HG03439 (cell line): ENCODE data around the gene ANKS6.

Experiments used
- ATAC-seq: cut with Tn5 transposase; IDR thresholded peaks from one replicate; pipeline ENCODE4 v1.9.1; 2021; ENCODE audit warnings: mild to moderate bottlenecking, moderate library complexity; ENCODE audit not compliant: unreplicated experiment

ANKS6 gene

DNA sequence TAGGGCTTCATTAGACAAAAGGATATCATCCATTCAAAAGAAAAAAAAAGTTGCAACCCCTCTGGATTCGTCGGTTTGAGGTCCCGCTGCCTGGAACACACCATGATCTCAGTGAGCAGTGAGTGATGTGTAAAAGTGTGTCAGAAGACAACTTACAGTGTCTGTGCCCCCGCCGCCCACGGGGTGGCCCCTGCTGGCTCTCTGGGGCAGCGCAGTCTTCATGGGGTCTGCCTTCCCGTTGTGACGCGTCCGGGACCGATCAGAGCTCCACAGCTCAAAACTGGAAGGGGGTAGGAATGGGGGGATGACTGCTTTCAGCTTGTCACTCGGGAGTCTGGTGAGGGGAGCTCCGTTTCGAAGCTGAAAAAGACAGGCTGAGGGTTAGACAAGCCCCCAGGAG is 22.6 kb downstream of the ANKS6 start:
- no peak for ATAC-seq

DNA sequence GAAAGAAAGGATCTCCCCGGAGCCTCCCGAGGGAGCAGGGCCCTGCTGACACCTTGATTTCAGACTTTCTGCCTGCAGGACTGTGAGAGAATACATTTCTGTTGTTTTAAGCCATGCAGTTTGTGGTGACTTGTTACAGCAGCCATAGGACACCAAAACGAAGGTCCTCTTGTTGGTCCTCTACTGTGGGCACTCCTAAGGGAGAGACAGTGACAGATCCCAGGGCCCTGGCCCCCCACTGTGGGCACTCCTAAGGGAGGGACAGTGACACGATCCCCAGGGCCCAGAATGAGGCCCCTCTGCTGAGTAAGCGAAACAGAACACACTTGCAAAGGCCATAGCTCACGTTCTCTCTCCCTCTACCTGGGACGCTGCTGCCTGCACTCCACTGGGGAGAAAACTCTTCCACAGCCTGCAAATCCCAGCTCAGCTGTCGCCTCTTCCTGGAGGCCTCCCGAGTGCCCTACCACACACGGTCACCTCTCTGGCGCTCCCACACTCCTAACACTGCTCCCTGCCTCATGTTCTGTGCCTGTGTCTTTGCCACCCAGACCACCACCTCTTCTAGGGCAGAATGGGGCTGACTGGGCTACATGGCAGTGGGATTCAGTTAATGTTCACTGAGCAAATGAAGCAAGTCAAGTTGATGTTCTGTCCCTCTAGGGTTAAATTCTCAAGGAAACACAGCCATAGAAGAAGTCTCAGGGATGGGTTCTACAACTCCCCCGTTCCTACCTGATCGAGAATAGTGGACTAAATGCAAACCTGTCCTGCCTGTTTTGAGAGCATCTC is 23.8 kb downstream of the ANKS6 start:
- ATAC-seq, result no peak

DNA sequence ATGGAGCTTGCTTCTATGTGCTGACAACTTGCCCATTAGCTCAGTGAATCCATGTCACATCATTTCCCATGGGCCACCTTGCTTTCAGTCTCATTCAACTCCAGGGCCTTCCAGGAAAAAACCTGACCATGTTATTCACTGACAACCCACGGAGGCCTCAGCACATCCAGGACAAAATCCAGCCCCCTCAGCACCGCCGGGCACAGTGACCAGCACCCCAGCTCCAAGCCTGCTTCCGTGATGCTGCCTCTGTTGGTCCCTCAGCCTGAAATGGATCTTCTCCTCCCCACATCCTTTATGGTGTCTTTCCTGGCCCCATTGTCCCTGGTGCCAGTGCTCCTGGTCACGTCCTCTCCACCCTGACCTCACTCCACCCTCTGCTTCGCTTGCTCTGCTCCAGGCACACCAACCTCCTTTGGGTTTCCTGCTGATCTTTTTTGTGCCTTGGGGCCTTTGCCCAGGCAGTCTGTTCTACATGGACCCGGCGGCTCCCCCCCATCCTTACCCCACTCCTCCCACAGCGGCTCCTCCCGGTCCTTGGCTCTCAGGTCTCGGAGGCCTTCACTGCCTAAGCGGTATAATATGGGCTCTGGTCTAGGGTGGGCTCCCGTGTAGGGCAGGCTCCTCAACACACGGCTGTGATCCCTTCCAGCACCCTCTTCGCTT is 25.0 kb downstream of the ANKS6 start:
- ATAC-seq, result no peak

DNA sequence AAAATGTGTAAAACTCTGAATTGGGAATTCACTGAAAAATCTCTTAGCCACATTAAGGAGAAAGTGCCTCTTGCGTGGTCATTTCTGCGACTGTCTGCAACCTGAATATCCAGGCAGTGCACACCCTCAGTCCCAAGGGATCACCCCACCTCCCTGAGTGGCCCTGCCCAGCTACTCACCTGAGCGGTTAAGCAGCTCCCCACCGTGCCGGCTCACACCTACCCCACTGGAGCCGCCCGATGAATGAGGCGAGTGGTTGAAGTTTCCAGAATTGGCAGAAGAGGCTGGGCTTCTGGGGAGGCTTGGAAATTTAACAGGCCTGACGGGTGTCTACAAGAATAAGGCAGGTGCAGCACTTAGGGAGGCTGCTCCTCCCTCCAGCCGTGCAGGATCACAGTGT is 25.6 kb downstream of the ANKS6 start:
- no peak for ATAC-seq

DNA sequence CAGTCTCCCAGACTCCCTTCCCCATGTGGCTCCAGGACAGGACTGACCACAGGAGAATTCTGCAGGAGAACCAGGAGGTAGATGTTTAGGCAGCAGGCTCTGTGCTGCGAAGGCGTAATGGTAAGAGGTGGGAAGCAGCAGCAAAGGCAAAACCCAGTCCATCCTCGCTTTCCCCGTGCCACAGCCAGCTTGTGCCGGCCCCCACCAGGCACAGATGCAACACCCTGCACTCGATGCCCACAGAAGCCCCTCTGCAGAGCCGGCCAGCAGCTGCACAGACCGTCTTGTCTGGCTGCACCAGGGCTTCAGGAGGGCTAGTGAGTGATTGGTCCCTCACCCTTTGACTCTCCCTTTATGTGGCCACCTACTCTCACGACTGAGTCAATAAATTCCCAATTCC is 28.0 kb downstream of the ANKS6 start:
- ATAC-seq, result no peak

DNA sequence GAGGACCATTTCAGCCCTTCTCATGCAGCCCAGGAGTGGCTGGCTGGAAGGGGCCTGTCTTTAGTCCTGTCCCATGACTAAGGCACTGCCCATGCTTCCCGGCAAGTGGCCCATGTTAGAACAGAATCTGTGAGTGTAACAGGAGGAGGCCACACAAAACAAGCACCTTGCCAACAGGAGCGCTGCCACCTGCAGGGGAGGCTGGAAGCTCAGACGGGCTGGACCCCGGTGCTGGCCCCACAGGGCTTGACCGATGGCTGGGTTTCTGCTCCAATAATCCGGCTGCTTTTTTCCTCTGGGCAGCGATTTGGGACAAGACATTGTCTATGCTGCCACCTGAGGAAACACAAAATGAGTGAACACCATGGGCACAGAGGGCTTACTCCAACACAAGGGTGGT is 28.4 kb downstream of the ANKS6 start:
- ATAC-seq, result no peak

DNA sequence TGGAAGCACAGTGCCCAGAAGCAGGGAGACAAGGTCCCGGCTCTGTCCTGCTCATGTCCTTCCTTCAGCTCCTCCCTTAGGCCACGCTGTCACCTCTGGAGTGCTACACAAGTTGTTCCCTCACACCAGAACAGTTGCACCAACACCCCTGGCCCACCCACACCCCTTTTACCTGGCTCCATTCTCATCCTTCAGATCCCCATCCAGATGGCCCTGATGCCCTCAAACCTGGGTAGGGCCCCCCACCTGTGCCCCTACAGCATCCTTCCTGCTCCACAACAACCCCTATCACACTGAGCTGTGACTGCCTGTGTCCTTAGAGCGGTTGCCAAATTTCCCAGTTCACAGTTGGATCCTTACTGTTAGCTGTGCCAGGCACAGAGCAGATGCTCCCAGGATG is 29.2 kb downstream of the ANKS6 start:
- no peak for ATAC-seq

DNA sequence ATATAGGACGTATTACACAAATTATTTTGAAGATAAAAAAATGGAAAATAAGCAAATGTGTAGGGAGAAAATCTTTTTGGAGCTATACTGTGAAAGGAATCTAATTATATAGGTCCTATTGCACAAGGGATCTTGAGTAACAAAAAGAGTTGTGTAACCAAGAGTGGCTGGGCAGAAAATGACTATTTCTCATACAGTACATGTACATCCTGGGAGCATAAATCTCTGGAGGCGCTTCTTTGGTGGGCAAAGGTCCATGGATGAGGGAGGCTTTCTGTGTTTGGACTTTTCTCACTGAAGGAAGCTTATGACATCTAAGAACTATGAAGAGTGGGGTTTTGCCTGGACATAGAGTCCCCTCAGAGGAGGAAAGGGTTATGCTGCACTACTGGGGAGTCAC is 29.8 kb downstream of the ANKS6 start:
- no peak for ATAC-seq

DNA sequence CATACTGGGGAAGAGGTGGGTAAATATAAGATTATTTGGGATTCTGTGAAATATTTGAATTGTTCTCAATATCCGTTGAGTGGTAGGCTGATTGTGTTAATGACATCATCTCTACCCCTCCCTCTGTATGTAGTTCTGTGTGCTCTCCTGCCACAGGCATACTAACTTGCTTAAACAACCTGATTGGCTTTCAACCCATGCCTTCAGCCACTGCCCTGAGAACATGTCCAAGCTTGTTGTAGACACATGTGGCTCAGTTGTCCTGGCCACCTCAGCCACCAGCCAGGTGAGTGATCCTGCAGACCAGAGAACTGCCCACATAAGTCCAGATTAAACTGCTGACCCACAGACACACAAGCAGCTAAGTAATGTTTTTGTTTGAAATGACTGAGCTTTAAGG is 31.1 kb downstream of the ANKS6 start:
- ATAC-seq, result no peak

DNA sequence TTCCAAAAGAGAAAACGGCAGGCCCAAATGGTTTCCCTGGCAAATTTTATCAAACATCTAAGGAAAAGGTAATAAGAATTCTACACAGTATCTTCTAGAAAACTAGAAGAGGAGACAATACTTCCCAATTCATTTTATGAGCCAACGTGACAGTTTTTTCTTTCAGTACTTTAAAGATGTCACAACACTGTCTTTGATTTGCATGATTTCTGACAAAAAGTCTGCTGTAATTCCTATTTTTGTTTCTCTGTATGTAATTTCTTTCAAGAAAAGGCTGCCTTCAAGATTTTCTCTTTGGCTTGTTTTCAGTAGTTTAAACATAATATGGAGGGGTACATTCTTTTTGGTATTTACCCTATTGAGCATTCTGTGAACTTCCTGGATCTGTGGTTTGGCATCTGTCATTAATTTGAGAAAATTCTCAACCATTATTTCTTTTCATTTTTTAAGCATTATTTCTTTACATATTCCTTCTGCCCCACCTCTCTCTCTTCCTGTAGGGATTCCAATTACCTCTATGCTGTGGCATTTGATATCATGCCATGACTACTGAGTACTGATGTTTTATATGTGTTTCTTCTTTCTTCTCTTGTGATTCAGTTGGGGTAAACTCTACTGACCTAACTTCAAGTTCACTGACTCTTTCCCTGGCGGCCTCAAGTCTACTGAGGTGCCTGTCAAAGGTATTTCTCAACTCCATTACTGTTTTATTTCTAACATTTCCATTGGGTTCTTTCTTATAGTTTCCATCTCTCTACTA is 32.2 kb downstream of the ANKS6 start:
- no peak for ATAC-seq

DNA sequence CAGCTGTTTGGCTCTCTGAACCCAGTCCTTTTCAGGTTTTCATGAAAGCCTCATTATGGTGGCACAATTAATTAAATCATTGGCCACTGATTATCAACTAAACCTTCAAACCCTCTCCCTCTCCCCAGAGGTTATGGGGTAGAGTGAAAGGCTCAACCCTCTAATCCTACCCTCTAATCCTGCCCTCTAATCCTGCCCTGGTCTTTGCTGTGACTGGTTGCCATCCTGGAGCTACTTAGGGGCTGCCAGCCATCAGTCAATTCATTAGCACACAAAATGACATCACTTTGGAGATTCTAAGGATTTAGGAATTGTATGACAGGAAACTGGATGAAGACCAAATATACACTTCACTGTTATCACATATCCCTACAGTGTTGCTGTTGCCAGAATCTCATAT is 36.1 kb downstream of the ANKS6 start:
- ATAC-seq, result no peak

DNA sequence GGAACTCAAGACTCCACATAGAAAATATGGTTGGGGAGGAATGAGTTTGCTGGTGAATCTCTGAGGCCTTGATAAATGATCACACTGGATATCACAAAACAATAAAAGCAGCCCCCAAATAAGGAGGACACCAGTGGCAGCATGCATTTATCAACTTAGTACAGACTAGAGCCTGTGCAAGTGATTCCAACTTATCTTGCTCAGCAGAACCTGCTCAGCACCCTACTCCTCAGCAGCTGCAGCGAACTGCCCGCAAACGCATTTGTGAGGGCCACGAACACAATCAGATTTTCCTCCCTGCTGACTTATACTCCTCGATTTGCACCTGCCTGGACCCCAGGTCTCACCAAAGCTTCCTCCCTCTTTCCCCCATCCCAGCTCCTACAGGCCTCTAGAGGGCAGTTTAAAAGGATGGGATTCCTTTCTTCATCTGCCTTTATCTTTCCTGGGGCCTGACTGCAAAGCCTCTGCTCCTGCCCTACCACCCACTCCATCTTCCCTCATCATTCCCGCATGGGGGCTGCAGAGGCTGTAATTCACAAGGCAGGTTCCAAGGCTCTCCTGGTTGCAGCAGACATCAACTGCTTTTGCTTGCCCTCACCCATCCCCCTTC is 41.2 kb downstream of the ANKS6 start:
- no peak for ATAC-seq

DNA sequence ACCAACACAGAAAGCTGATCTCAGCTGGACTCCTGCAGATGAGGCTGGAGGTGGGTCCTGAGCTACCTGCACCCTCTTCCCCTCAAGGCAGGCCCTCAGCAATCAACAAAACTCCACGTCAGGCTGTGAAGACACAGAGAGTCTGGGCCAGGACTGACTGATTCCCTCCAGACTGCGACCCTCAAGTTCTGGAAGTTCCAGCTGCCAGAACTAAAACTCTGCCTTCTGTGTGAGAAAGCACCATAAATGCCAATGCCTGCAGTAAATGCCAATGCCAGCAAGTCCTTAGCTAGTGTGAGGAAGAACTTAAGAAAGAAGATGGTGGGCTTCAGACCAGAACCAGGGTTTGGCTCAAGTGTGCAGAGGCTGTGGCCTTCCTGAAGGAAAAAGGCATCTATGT is 45.1 kb downstream of the ANKS6 start:
- no peak for ATAC-seq

DNA sequence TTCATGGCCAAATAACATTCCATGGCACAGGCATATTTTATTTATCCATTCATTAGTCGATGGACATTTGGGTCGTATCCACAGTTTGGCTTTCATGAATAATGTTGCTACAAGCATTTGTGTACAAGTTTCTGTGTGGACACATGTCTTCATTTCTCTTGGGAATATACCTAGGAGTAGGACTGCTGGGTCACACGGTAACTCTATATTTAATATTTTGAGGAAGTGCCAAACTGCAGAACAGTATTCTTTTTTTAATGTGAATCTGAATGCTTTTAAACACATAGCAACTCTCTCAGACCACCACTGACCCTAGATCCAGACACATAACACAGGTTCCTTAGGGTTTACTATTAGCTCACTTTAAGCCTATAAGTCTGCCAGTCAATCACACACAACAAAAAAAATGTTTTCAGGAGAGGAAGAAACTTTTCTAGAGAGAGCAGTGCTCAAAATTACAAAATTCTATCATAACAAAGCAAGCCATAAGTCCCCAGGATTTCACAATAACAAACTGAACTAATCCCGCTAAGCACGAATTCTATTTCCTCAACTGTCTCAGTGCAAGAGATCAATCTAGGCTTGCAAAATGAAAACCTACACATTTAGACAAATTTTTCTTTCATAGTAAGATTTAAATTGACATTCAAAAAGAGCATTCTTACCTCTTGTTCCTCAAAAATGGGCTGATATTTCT is 45.8 kb downstream of the ANKS6 start:
- no peak for ATAC-seq

DNA sequence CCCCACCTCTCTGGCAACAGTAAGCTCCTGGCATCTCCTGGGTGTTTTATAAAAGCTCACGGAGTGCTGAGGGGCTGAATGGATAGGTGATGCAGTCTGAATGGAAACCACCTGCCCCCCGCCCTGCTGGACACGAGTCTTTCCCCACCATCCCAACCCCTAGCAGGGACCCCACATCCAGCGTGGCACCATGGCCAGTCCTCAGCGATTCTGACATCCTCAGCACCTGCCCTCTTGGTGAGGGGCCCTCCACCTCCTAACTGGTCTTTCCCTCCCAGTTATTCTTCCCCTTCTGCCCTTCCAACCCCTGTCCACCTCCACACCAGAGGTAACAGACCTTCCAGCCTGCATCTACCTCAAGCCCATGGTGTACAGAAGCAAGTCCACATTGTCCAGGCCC is 48.9 kb downstream of the ANKS6 start:
- ATAC-seq, result no peak

DNA sequence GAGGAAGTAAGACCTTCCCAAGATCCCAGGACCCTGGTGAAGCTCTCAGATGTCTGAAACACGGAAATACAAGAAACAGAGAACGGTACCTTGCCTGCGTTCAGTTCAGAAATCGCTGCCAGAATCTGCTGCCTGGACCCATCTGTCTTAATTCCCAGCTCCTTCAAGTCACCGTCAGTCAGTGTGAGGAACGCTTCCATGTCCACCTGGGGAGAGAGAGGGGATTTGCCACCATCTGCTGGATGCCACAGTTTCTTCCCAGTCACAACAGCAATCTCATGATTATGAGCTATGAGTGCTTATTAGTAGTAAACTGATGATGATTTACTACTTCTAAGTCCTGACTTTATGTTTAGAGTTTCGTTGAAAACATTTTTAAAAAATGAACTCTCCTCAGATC is 50.9 kb downstream of the ANKS6 start:
- no peak for ATAC-seq

DNA sequence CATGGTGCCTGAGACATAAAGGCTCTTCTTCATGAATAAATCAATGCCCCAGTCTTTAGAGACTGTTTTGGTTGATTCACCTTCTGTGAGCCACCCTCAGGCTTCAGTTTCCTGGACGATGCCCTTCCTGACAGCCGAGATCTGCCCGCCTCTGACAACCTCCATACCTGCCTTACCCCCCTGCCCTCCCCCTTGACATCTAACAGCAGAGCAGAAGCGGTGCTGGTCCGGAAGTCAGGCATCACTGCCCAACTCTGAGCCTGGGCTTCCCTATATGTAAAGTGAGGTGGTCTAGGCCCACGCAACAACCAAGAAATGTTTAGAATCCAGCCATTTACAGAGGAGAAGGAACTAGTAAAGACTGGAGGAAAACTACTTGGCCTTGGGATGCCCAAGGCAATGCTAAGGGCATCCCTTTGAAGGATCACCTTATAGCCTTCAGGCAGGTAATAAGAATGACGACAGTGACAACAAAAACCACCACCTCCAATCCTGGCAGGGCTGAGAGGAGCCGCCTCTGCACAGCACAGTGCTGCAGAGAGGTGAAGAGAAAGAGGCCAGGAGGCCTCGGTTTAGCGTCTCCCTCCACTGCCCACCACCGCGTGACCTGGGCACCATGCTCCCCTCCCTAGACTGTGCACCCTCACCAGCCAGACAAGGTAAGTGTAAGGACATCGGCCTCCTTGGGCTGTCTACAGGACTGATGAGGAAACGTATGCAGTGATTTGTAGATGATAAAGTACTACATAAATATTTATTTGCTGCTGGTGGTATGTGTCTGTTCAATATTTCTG is 52.3 kb downstream of the ANKS6 start:
- no peak for ATAC-seq

DNA sequence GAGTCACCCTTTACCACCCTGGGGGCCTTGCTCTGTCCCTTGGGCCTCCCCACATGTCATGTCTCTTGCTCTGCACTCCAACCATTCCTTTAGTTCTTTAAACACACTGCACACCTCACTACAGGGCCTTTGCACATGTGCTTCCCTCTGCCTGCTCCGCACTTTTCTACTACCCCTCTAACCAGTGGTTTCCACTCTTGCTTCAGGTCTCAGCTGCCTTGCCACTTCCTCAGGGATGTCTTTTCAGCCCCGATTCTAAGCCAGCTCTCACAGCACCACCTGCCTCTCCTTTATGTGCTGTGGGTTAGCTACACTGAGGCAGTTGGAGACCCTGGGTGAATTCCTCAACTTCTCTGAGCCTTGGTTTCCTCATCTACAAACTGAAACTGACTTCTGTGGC is 53.0 kb downstream of the ANKS6 start:
- no peak for ATAC-seq

DNA sequence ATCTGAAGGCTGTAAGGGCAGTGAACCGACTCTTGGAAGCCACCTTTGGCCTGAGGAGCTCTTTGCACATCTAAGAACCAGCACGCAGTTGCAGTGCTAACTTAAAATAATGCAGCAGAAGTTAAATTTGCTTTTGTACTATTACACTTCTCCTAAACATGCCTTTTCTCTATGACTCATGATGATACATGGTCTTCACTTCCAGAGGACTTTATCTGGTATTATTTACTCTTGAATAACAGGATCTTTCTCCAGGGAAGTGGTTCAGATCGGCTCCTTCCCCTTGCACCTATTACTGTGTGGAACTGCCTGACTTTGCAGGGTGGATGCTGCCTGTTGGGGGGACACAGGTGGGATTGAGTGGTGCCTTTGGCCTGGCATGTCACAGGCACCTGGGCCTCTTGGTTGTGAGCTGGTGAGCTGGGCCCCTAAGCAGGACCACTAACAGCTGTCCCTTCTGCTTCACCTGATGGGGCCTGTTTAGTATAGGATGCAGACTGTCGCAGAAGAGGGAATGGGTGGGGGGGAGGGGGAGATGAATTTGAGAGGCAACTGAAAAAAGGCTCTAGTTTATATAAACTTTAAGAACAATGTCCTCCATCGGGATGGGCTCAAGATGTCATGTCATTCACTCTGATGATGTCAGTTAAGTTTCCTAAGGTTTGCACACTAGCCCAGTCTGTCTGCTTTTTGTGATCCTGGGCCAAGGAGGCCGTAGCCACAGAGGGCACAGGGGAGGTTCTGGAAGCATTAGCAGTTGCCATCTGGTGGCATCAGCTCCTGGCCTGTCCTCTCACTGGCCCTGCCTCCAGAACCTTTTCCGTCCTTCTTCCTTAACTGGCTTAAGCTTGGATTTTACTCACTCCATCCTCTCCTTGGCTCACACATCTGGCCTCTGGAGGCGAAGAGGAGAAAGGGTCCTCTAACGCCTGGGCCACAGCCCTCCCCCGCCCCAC is 53.8 kb downstream of the ANKS6 start:
- no peak for ATAC-seq
